ENCODE measurements around the gene NR5A2.

Gene NR5A2

GRCh38 chr1:200027264-200027823, at the start of gene NR5A2:
Gene NR5A2 (plus strand): TSS chr1:200027710. CDS start chr1:200027848, 138 bp downstream.
- DNase-seq (ENCODE audit: low spot score), result no peak
- H3K27ac Mint-ChIP-seq, result no peak within 1 kb of the TSS
- no peaks in the 10 kb centered on the region for H3K36me3 Mint-ChIP-seq (ENCODE audit: low read depth)
- H3K9me3 Mint-ChIP-seq, result no peaks in the 10 kb centered on the region
- H3K27me3 Mint-ChIP-seq (ENCODE audit: low read depth), result peaks cover 52% of the 10 kb centered on the region
- H3K4me1 Mint-ChIP-seq (ENCODE audit: low read depth), result peaks cover 3% of the 10 kb centered on the region
- peak within 1 kb of the TSS; percentile 58 for H3K4me3 Mint-ChIP-seq

- H3K9me3 Mint-ChIP-seq, result no peaks in the 10 kb centered on the region
- H3K27me3 Mint-ChIP-seq (ENCODE audit: low read depth), result peaks cover 7% of the 10 kb centered on the region
- H3K4me1 Mint-ChIP-seq (ENCODE audit: low read depth), result no peaks in the 10 kb centered on the region
Observed at GRCh38 chr1:199978408-199978940, 49.0 kb upstream of the NR5A2 start.

GRCh38 chr1:199979071-199979470, 48.4 kb upstream of the NR5A2 start:
- Mint-ChIP-seq H3K27ac (no peak overlapping the region), H3K9me3 (no peaks in the 10 kb centered on the region), H3K27me3 (ENCODE audit: low read depth) (peaks cover 7% of the 10 kb centered on the region), H3K4me3 (no peak overlapping the region), H3K36me3 (ENCODE audit: low read depth) (no peaks in the 10 kb centered on the region), H3K4me1 (ENCODE audit: low read depth) (no peaks in the 10 kb centered on the region)
- DNase-seq (ENCODE audit: low spot score), result no peak

More at GRCh38 chr1:199978408-199978940, 49.0 kb upstream of the NR5A2 start:
- Mint-ChIP-seq H3K4me3 (no peak overlapping the region), H3K27ac (no peak overlapping the region), H3K36me3 (ENCODE audit: low read depth) (no peaks in the 10 kb centered on the region)
- DNase-seq (ENCODE audit: low spot score), result no peak

- H3K36me3 Mint-ChIP-seq (ENCODE audit: low read depth), result no peaks in the 10 kb centered on the region
- no peak overlapping the region for H3K4me3 Mint-ChIP-seq
- no peak overlapping the region for H3K27ac Mint-ChIP-seq
- H3K9me3 Mint-ChIP-seq, result no peaks in the 10 kb centered on the region
- peaks cover 3% of the 10 kb centered on the region for H3K27me3 Mint-ChIP-seq (ENCODE audit: low read depth)
- no peaks in the 10 kb centered on the region for H3K4me1 Mint-ChIP-seq (ENCODE audit: low read depth)
- DNase-seq (ENCODE audit: low spot score), result no peak
Observed at GRCh38 chr1:199981584-199981983, 45.9 kb upstream of the NR5A2 start.

GRCh38 chr1:199982606-199983005, 44.9 kb upstream of the NR5A2 start:
- no peaks in the 10 kb centered on the region for H3K4me1 Mint-ChIP-seq (ENCODE audit: low read depth)
- H3K9me3 Mint-ChIP-seq, result no peaks in the 10 kb centered on the region
- no peak for DNase-seq (ENCODE audit: low spot score)
- H3K4me3 Mint-ChIP-seq, result no peak overlapping the region
- H3K27ac Mint-ChIP-seq, result no peak overlapping the region
- H3K36me3 Mint-ChIP-seq (ENCODE audit: low read depth), result no peaks in the 10 kb centered on the region
- H3K27me3 Mint-ChIP-seq (ENCODE audit: low read depth), result peaks cover 3% of the 10 kb centered on the region

GRCh38 chr1:199983531-199983930, 44.0 kb upstream of the NR5A2 start:
- no peaks in the 10 kb centered on the region for H3K36me3 Mint-ChIP-seq (ENCODE audit: low read depth)
- no peak for DNase-seq (ENCODE audit: low spot score)
- peaks cover 3% of the 10 kb centered on the region for H3K27me3 Mint-ChIP-seq (ENCODE audit: low read depth)
- no peaks in the 10 kb centered on the region for H3K9me3 Mint-ChIP-seq
- H3K27ac Mint-ChIP-seq, result no peak overlapping the region
- H3K4me1 Mint-ChIP-seq (ENCODE audit: low read depth), result no peaks in the 10 kb centered on the region
- H3K4me3 Mint-ChIP-seq, result no peak overlapping the region

- no peaks in the 10 kb centered on the region for H3K36me3 Mint-ChIP-seq (ENCODE audit: low read depth)
- H3K4me1 Mint-ChIP-seq (ENCODE audit: low read depth), result no peaks in the 10 kb centered on the region
- no peak overlapping the region for H3K4me3 Mint-ChIP-seq
- no peak overlapping the region for H3K27ac Mint-ChIP-seq
- H3K9me3 Mint-ChIP-seq, result no peaks in the 10 kb centered on the region
- H3K27me3 Mint-ChIP-seq (ENCODE audit: low read depth), result no peaks in the 10 kb centered on the region
- DNase-seq (ENCODE audit: low spot score), result no peak
Observed at GRCh38 chr1:199995096-199995685, 32.3 kb upstream of the NR5A2 start.

- Mint-ChIP-seq H3K4me3 (no peak overlapping the region), H3K9me3 (no peaks in the 10 kb centered on the region), H3K36me3 (ENCODE audit: low read depth) (no peaks in the 10 kb centered on the region), H3K27me3 (ENCODE audit: low read depth) (no peaks in the 10 kb centered on the region), H3K27ac (no peak overlapping the region), H3K4me1 (ENCODE audit: low read depth) (no peaks in the 10 kb centered on the region)
- no peak for DNase-seq (ENCODE audit: low spot score)
Observed at GRCh38 chr1:200005165-200005564, 22.3 kb upstream of the NR5A2 start.

- H3K9me3 Mint-ChIP-seq, result no peaks in the 10 kb centered on the region
- H3K4me1 Mint-ChIP-seq (ENCODE audit: low read depth), result no peaks in the 10 kb centered on the region
- no peak for DNase-seq (ENCODE audit: low spot score)
- no peaks in the 10 kb centered on the region for H3K36me3 Mint-ChIP-seq (ENCODE audit: low read depth)
- H3K27me3 Mint-ChIP-seq (ENCODE audit: low read depth), result no peaks in the 10 kb centered on the region
- H3K4me3 Mint-ChIP-seq, result no peak overlapping the region
- H3K27ac Mint-ChIP-seq, result no peak overlapping the region
Observed at GRCh38 chr1:200006711-200007110, 20.8 kb upstream of the NR5A2 start.

- Mint-ChIP-seq H3K27ac (no peak overlapping the region), H3K4me3 (no peak overlapping the region), H3K9me3 (no peaks in the 10 kb centered on the region), H3K27me3 (ENCODE audit: low read depth) (peaks cover 9% of the 10 kb centered on the region), H3K4me1 (ENCODE audit: low read depth) (no peaks in the 10 kb centered on the region), H3K36me3 (ENCODE audit: low read depth) (no peaks in the 10 kb centered on the region)
- no peak for DNase-seq (ENCODE audit: low spot score)
Observed at GRCh38 chr1:200015811-200016210, 11.7 kb upstream of the NR5A2 start.

- H3K27ac Mint-ChIP-seq, result no peak overlapping the region
- no peaks in the 10 kb centered on the region for H3K4me1 Mint-ChIP-seq (ENCODE audit: low read depth)
- no peaks in the 10 kb centered on the region for H3K36me3 Mint-ChIP-seq (ENCODE audit: low read depth)
Observed at GRCh38 chr1:200021577-200022238, 5.8 kb upstream of the NR5A2 start.

GRCh38 chr1:200022239-200022804, 5.2 kb upstream of the NR5A2 start:
- Mint-ChIP-seq H3K9me3 (no peaks in the 10 kb centered on the region), H3K27me3 (ENCODE audit: low read depth) (peaks cover 20% of the 10 kb centered on the region), H3K27ac (no peak overlapping the region), H3K36me3 (ENCODE audit: low read depth) (no peaks in the 10 kb centered on the region), H3K4me3 (no peak overlapping the region), H3K4me1 (ENCODE audit: low read depth) (no peaks in the 10 kb centered on the region)
- DNase-seq (ENCODE audit: low spot score), result no peak

More at GRCh38 chr1:200021577-200022238, 5.8 kb upstream of the NR5A2 start:
- peaks cover 14% of the 10 kb centered on the region for H3K27me3 Mint-ChIP-seq (ENCODE audit: low read depth)
- no peaks in the 10 kb centered on the region for H3K9me3 Mint-ChIP-seq
- DNase-seq (ENCODE audit: low spot score), result no peak
- H3K4me3 Mint-ChIP-seq, result no peak overlapping the region

- Mint-ChIP-seq H3K27ac (no peak overlapping the region), H3K27me3 (ENCODE audit: low read depth) (peaks cover 49% of the 10 kb centered on the region), H3K9me3 (no peaks in the 10 kb centered on the region), H3K4me1 (ENCODE audit: low read depth) (peaks cover 3% of the 10 kb centered on the region), H3K4me3 (peak overlapping the region; percentile 58), H3K36me3 (ENCODE audit: low read depth) (no peaks in the 10 kb centered on the region)
- no peak for DNase-seq (ENCODE audit: low spot score)
Observed at GRCh38 chr1:200028586-200029034, 1.1 kb downstream of the NR5A2 start.
